Measurements from ENCODE around the gene FBXL7.

DNA sequence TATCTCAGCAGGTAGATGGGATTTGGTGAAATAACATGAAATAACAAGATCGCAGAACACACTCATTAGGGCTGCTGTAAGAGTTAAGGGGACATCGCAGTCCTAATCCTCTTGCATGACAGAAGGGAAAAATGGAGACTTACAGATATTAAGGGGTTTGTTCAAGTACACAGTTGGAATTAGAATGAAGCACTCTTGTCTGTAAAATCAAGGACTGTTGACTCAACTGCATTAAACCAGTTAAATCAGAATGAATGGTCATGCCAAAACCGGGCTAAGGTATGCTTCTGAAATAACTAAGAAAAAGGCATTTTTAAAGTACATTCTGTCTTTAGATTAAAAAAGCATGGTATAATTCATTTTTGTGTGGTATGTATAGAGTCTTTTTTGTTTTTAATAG is 95.9 kb downstream of the FBXL7 start:
- TF ChIP-seq, protein P1, sequence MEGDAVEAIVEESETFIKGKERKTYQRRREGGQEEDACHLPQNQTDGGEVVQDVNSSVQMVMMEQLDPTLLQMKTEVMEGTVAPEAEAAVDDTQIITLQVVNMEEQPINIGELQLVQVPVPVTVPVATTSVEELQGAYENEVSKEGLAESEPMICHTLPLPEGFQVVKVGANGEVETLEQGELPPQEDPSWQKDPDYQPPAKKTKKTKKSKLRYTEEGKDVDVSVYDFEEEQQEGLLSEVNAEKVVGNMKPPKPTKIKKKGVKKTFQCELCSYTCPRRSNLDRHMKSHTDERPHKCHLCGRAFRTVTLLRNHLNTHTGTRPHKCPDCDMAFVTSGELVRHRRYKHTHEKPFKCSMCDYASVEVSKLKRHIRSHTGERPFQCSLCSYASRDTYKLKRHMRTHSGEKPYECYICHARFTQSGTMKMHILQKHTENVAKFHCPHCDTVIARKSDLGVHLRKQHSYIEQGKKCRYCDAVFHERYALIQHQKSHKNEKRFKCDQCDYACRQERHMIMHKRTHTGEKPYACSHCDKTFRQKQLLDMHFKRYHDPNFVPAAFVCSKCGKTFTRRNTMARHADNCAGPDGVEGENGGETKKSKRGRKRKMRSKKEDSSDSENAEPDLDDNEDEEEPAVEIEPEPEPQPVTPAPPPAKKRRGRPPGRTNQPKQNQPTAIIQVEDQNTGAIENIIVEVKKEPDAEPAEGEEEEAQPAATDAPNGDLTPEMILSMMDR (IDR thresholded peaks at IDR 0.05), result no peak
- TF ChIP-seq POLR2A (IDR thresholded peaks at IDR 0.05), result no peak

Data from lower leg skin (tissue), 3 donors.